GM23338 (cell line): Measurements from ENCODE around the gene SH3D19. TPM values are rescaled to one million over a fixed set of nuclear protein-coding genes. Genes with fewer than 3 reads are reported as not detected.

Experiments
- ATAC-seq: fragments of 200-7000 bp; cut with Tn5 transposase; 3 replicates; pipeline ENCODE4 v1.9.1; 2020
- DNase-seq: peaks from one replicate; pipeline ENCODE4 v3.0.0-alpha.2; 2015; ENCODE audit warnings: low spot score
- H2AFZ ChIP-seq: fragments of 200-600 bp; sonication (generic); 2 replicates; pipeline ENCODE4 v1.8.0; 2016; ENCODE audit warnings: antibody characterized with exemption, mild to moderate bottlenecking, moderate library complexity
- H3F3A ChIP-seq: fragments of 200-600 bp; sonication (generic); replicated peaks from 2 replicates; pipeline ENCODE4 v1.8.0; 2017; ENCODE audit warnings: antibody characterized with exemption, mixed run types, low read depth
- H3K27ac ChIP-seq: fragments of 200-600 bp; sonication (generic); 2 replicates; pipeline ENCODE4 v1.6.1; 2016; ENCODE audit warnings: low read depth
- H3K27me3 ChIP-seq: fragments of 200-600 bp; sonication (generic); 2 replicates; pipeline ENCODE4 v1.8.0; 2016; ENCODE audit warnings: mild to moderate bottlenecking, mixed run types, moderate library complexity; ENCODE audit not compliant: insufficient read depth
- H3K36me3 ChIP-seq: fragments of 200-600 bp; sonication (generic); 2 replicates; pipeline ENCODE4 v1.8.0; 2016; ENCODE audit warnings: mild to moderate bottlenecking; ENCODE audit not compliant: insufficient read depth
- H3K4me1 ChIP-seq: fragments of 200-600 bp; sonication (generic); 2 replicates; pipeline ENCODE4 v1.8.0; 2016; ENCODE audit warnings: mild to moderate bottlenecking, moderate library complexity; ENCODE audit not compliant: insufficient read depth
- H3K4me2 ChIP-seq: fragments of 200-600 bp; sonication (generic); 2 replicates; pipeline ENCODE4 v1.7.1; 2017; ENCODE audit warnings: mixed run types
- H3K4me3 ChIP-seq: fragments of 200-600 bp; sonication (generic); 2 replicates; pipeline ENCODE4 v1.6.1; 2016; ENCODE audit warnings: mixed run types
- H3K79me2 ChIP-seq: fragments of 200-600 bp; sonication (generic); replicated peaks from 2 replicates; pipeline ENCODE4 v1.8.0; 2017; ENCODE audit warnings: mild to moderate bottlenecking; ENCODE audit not compliant: insufficient read depth
- H3K9me2 ChIP-seq: fragments of 200-600 bp; sonication (generic); 2 replicates; pipeline ENCODE4 v1.8.0; 2017; ENCODE audit not compliant: insufficient read depth
- H4K20me1 ChIP-seq: fragments of 200-600 bp; sonication (generic); replicated peaks from 2 replicates; pipeline ENCODE4 v1.8.0; 2017; ENCODE audit warnings: mild to moderate bottlenecking; ENCODE audit not compliant: insufficient read depth
- H3K27ac Mint-ChIP-seq: 2 replicates; pipeline ENCODE4 v1.8.0; 2020; ENCODE audit warnings: inconsistent platforms, mild to moderate bottlenecking, moderate library complexity, mixed read lengths
- H3K27me3 Mint-ChIP-seq: 3 replicates; pipeline ENCODE4 v1.8.0; 2022; ENCODE audit warnings: low read depth, mild to moderate bottlenecking, moderate library complexity, mixed read lengths, inconsistent platforms; ENCODE audit not compliant: insufficient read depth, poor library complexity
- H3K36me3 Mint-ChIP-seq: 3 replicates; pipeline ENCODE4 v1.8.0; 2021; ENCODE audit warnings: low read depth, mild to moderate bottlenecking, inconsistent platforms, moderate library complexity, mixed read lengths
- H3K4me1 Mint-ChIP-seq: 3 replicates; pipeline ENCODE4 v1.8.0; 2020; ENCODE audit warnings: mild to moderate bottlenecking, inconsistent platforms, mixed read lengths
- H3K4me3 Mint-ChIP-seq: 3 replicates; pipeline ENCODE4 v1.8.0; 2021; ENCODE audit warnings: moderate library complexity, mild to moderate bottlenecking, inconsistent platforms, mixed read lengths
- H3K9me3 Mint-ChIP-seq: 3 replicates; pipeline ENCODE4 v1.8.0; 2020; ENCODE audit warnings: moderate library complexity, mild to moderate bottlenecking, inconsistent platforms, mixed read lengths
- CREB1 ChIP-seq: fragments of 250-450 bp; sonication (Bioruptor Pico); IDR thresholded peaks from 2 replicates; pipeline ENCODE4 v1.5.0; 2020; ENCODE audit warnings: low read depth, mild to moderate bottlenecking, moderate library complexity
- ETS1 ChIP-seq: IDR thresholded peaks from 2 replicates; pipeline ENCODE4 v1.6.1; 2016; ENCODE audit warnings: antibody characterized with exemption
- EZH2phosphoT487 ChIP-seq: fragments of 200-600 bp; sonication (generic); IDR thresholded peaks from one replicate; pipeline ENCODE4 v1.8.1; 2018; ENCODE audit warnings: antibody characterized with exemption; ENCODE audit not compliant: unreplicated experiment
- POLR2AphosphoS5 ChIP-seq: IDR thresholded peaks from 2 replicates; pipeline ENCODE4 v1.6.1; 2016; ENCODE audit warnings: antibody characterized with exemption, low read depth
- REST ChIP-seq: IDR thresholded peaks from one replicate; pipeline ENCODE4 v1.6.1; 2018; ENCODE audit warnings: antibody characterized with exemption; ENCODE audit not compliant: unreplicated experiment
- ZNF114 ChIP-seq: fragments of 250-450 bp; sonication (Bioruptor Pico); IDR thresholded peaks from 2 replicates; pipeline ENCODE4 v1.5.0; 2020; ENCODE audit warnings: mild to moderate bottlenecking, moderate library complexity
- ZNF462 ChIP-seq: fragments of 250-450 bp; sonication (Bioruptor Pico); IDR thresholded peaks from 2 replicates; pipeline ENCODE4 v1.5.0; 2020; ENCODE audit warnings: mild to moderate bottlenecking, moderate library complexity
- polyA plus RNA-seq: library from polyadenylated mRNA; unstranded; fragments of >200 nt; fragmentation: Nextera tagmentation; extraction: Ambion mirVana; gene quantifications from 2 replicates; pipeline ENCODE4 v1.2.1, GENCODE V29; 2016
- total RNA-seq: library from RNA; depleted of rRNA; stranded (reverse); fragments of >200 nt; shearing (Covaris generic); gene quantifications from 2 replicates; pipeline ENCODE4 v1.2.3, GENCODE V29; 2014

Gene SH3D19
- total and polyA plus RNA-seq, 2 experiments from 2014 or later, result 25.3 to 57.4 TPM

GRCh38 chr4:151152028-151152427, 173.4 kb downstream of the SH3D19 start:
- H3K9me2 ChIP-seq, result 0 out of 2 replicates have a peak, but pooled peaks cover 5% of the 10 kb centered on the region
- no peak for TF ChIP-seq EZH2phosphoT487
- no peak for TF ChIP-seq POLR2AphosphoS5
- no peak for TF ChIP-seq REST
- no peak for TF ChIP-seq CREB1 (CRISPR knock-in tag)
- no peak for TF ChIP-seq ZNF114
- TF ChIP-seq ETS1, result no peak
- no peak for TF ChIP-seq ZNF462 (CRISPR knock-in tag)
- ATAC-seq, result no peak

More at GRCh38 chr4:151152028-151152427, 173.4 kb downstream of the SH3D19 start:
- no peak for DNase-seq
- Histone ChIP-seq H3F3A (no peaks in the 10 kb centered on the region), H3K4me1 (no peaks in the 10 kb centered on the region), H3K27ac (no peak overlapping the region), H3K27me3 (no peaks in the 10 kb centered on the region), H3K4me3 (no peak overlapping the region), H4K20me1 (no peaks in the 10 kb centered on the region), H3K36me3 (0 out of 2 replicates have a peak, but pooled peaks cover 5% of the 10 kb centered on the region), H3K79me2 (no peaks in the 10 kb centered on the region), H3K4me2 (no peak overlapping the region), H2AFZ (no peak overlapping the region)
- Mint-ChIP-seq H3K4me1 (no peaks in the 10 kb centered on the region), H3K27me3 (peaks cover 2% of the 10 kb centered on the region), H3K36me3 (peaks cover 34% of the 10 kb centered on the region), H3K27ac (no peak overlapping the region; the same call in 1 of the 2 replicates), H3K4me3 (no peak overlapping the region), H3K9me3 (no peaks in the 10 kb centered on the region)
